Measurements from ENCODE around the gene AP1G1. TPM values are rescaled to one million over a fixed set of nuclear protein-coding genes. Genes with fewer than 3 reads are reported as not detected.

Gene AP1G1
- total RNA-seq, 2 experiments from 2014 or later, result 57.9 to 89.7 TPM

- Histone ChIP-seq H3K4me3 (ENCODE audit: low read depth, low read length, poor library complexity, severe bottlenecking) (peak within 1 kb of the TSS; percentile 94), H3K4me1 (ENCODE audit: insufficient read depth, low read length, poor library complexity, severe bottlenecking) (peaks cover 54% of the 10 kb centered on the region), H2AFZ (ENCODE audit: low read length) (peak within 1 kb of the TSS; percentile 78), H3K4me2 (ENCODE audit: low read length) (peak within 1 kb of the TSS; percentile 97), H3K79me2 (ENCODE audit: insufficient read depth, low read depth, low read length) (peaks cover 14% of the 10 kb centered on the region), H3K36me3 (ENCODE audit: insufficient read depth, low read length) (no peaks in the 10 kb centered on the region), H3K9me3 (ENCODE audit: low read length) (no peaks in the 10 kb centered on the region), H3K9me2 (ENCODE audit: insufficient read depth, low read length) (no peaks in the 10 kb centered on the region), H3K27ac (ENCODE audit: low read depth, low read length, poor library complexity, severe bottlenecking) (peak within 1 kb of the TSS; percentile 66), H4K20me1 (ENCODE audit: insufficient read depth, low read length) (no peaks in the 10 kb centered on the region; the same call in 1 of the 2 replicates)
- no TSS peak for BruUV-seq (replicated peaks)
- ChIA-PET CTCF (ENCODE audit: unreplicated experiment) (no interaction called here), POLR2A (no interaction called here)
- no peak for DNase-seq (ENCODE audit: low spot score)
- TF ChIP-seq EZH2phosphoT487 (IDR thresholded peaks at IDR 0.05; ENCODE audit: borderline replicate concordance, low read depth, low read length), result no peak
- intact Hi-C loops (cut with micrococcal nuclease; ENCODE audit: unreplicated experiment), result loop anchor here (5.0 to 10.0 kb wide), 3 partner anchors 83 to 370 kb away; partner anchors contain the start of genes AP1G1, DHX38 and TXNL4B
Observed at GRCh38 chr16:71724320-71724751, 84.3 kb downstream of the AP1G1 start, which contains the start of gene PHLPP2. Gene PHLPP2 (minus strand): TSS chr16:71724701. CDS start chr16:71714795, 9,906 bp downstream.

GRCh38 chr16:71723537-71724319, 84.9 kb downstream of the AP1G1 start:
- BruUV-seq (replicated peaks), result no TSS peak
- Histone ChIP-seq H3K36me3 (ENCODE audit: insufficient read depth, low read length) (no peaks in the 10 kb centered on the region), H3K9me3 (ENCODE audit: low read length) (no peaks in the 10 kb centered on the region), H4K20me1 (ENCODE audit: insufficient read depth, low read length) (no peaks in the 10 kb centered on the region; the same call in 1 of the 2 replicates), H2AFZ (ENCODE audit: low read length) (peak overlapping the region; percentile 78), H3K79me2 (ENCODE audit: insufficient read depth, low read depth, low read length) (peaks cover 14% of the 10 kb centered on the region), H3K4me3 (ENCODE audit: low read depth, low read length, poor library complexity, severe bottlenecking) (peak overlapping the region; percentile 94), H3K4me2 (ENCODE audit: low read length) (peak overlapping the region; percentile 97), H3K4me1 (ENCODE audit: insufficient read depth, low read length, poor library complexity, severe bottlenecking) (peaks cover 52% of the 10 kb centered on the region), H3K9me2 (ENCODE audit: insufficient read depth, low read length) (no peaks in the 10 kb centered on the region), H3K27ac (ENCODE audit: low read depth, low read length, poor library complexity, severe bottlenecking) (peak overlapping the region; percentile 66)
- DNase-seq (ENCODE audit: low spot score), result peak; percentile 88
- intact Hi-C loops (cut with micrococcal nuclease; ENCODE audit: unreplicated experiment), result loop anchor here (2.0 to 10.0 kb wide), 5 partner anchors 17 to 371 kb away; partner anchors contain the start of genes AP1G1, DHX38, TXNL4B and ZNF821
- ChIA-PET POLR2A (no interaction called here), CTCF (ENCODE audit: unreplicated experiment) (interaction anchor here (0.5 kb wide), 1 partner anchor 12 kb away, joined by 5 read pairs; no protein-coding TSS in a partner anchor)
- TF ChIP-seq, protein P1, sequence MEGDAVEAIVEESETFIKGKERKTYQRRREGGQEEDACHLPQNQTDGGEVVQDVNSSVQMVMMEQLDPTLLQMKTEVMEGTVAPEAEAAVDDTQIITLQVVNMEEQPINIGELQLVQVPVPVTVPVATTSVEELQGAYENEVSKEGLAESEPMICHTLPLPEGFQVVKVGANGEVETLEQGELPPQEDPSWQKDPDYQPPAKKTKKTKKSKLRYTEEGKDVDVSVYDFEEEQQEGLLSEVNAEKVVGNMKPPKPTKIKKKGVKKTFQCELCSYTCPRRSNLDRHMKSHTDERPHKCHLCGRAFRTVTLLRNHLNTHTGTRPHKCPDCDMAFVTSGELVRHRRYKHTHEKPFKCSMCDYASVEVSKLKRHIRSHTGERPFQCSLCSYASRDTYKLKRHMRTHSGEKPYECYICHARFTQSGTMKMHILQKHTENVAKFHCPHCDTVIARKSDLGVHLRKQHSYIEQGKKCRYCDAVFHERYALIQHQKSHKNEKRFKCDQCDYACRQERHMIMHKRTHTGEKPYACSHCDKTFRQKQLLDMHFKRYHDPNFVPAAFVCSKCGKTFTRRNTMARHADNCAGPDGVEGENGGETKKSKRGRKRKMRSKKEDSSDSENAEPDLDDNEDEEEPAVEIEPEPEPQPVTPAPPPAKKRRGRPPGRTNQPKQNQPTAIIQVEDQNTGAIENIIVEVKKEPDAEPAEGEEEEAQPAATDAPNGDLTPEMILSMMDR (conservative IDR thresholded peaks at IDR 0.05; ENCODE audit: low read length), result peak; percentile 28; the same call in 1 of the 2 replicates
- no peak for TF ChIP-seq EZH2phosphoT487 (IDR thresholded peaks at IDR 0.05; ENCODE audit: borderline replicate concordance, low read depth, low read length)

- H3K4me2 ChIP-seq (ENCODE audit: low read length), result peak overlapping the region; percentile 97
- peaks cover 45% of the 10 kb centered on the region for H3K4me1 ChIP-seq (ENCODE audit: insufficient read depth, low read length, poor library complexity, severe bottlenecking)
- peak; percentile 57 for DNase-seq (ENCODE audit: low spot score)
- no peaks in the 10 kb centered on the region; the same call in 1 of the 2 replicates for H4K20me1 ChIP-seq (ENCODE audit: insufficient read depth, low read length)
- peak overlapping the region; percentile 66 for H3K27ac ChIP-seq (ENCODE audit: low read depth, low read length, poor library complexity, severe bottlenecking)
- H3K9me3 ChIP-seq (ENCODE audit: low read length), result no peaks in the 10 kb centered on the region
- peaks cover 14% of the 10 kb centered on the region for H3K79me2 ChIP-seq (ENCODE audit: insufficient read depth, low read depth, low read length)
- H3K9me2 ChIP-seq (ENCODE audit: insufficient read depth, low read length), result no peaks in the 10 kb centered on the region
- intact Hi-C loops (cut with micrococcal nuclease; ENCODE audit: unreplicated experiment), result loop anchor here (2.0 to 10.0 kb wide), 5 partner anchors 16 to 372 kb away; partner anchors contain the start of genes AP1G1, DHX38, TXNL4B and ZNF821
- CTCF ChIA-PET (ENCODE audit: unreplicated experiment), result interaction anchor here (0.5 kb wide), 1 partner anchor 13 kb away, joined by 5 read pairs; no protein-coding TSS in a partner anchor
- H3K4me3 ChIP-seq (ENCODE audit: low read depth, low read length, poor library complexity, severe bottlenecking), result peak overlapping the region; percentile 94
- POLR2A ChIA-PET, result no interaction called here
- H2AFZ ChIP-seq (ENCODE audit: low read length), result peak overlapping the region; percentile 78
- BruUV-seq (replicated peaks), result no TSS peak
- H3K36me3 ChIP-seq (ENCODE audit: insufficient read depth, low read length), result no peaks in the 10 kb centered on the region
- TF ChIP-seq, protein P1 (conservative IDR thresholded peaks at IDR 0.05; ENCODE audit: low read length), result no peak
- no peak for TF ChIP-seq EZH2phosphoT487 (IDR thresholded peaks at IDR 0.05; ENCODE audit: borderline replicate concordance, low read depth, low read length)
Observed at GRCh38 chr16:71722801-71723536, 85.7 kb downstream of the AP1G1 start.

All from OCI-LY7 (cell line).